ENCODE results near the gene SALL2. TPM values are rescaled to one million over a fixed set of nuclear protein-coding genes. Genes with fewer than 3 reads are reported as not detected.

Gene SALL2
- total and polyA plus RNA-seq, 10 of the 15 experiments (the other 5 are each of a cell fraction or from before 2014, with no cell fraction given), result 1.6 to 6.2 (median 2.1) TPM

DNA sequence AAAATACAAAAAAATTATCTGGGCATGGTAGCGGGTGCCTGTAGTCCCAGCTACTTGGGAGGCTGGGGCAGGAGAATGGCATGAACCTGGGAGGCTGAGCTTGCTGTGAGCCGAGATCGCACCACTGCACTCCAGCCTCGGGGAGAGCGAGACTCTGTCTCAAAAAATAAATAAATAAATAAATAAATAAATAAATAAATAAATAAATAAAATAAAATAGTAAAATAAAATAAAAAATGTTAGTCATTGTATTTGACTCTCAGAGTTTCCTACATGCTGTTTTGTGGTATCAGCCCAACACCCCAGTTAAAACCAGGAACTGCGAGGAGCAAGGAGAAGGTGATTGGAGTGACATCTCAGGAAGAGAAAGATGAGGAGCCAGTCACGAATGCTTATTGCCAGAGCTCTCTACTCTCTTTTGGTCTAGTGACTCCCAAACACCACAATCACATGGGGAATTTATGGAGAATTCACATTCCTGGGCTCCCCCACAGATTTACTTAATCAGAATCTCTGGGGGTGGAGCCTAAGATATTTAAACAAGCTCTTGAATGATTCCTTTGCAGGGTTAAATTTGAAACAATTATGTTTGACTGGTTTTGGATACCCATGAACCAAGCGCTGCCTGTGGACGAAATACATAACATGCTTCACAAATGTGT lies 15.4 kb upstream of the SALL2 start:
- no peaks in the 10 kb centered on the region for H3K79me2 ChIP-seq (ENCODE audit: control insufficient read depth, insufficient read depth, low read length)
- no peak overlapping the region for H2AFZ ChIP-seq (ENCODE audit: control insufficient read depth, low read depth, low read length)
- TF ChIP-seq ZNF217 (IDR thresholded peaks at IDR 0.05) (no peak), CREM (IDR thresholded peaks at IDR 0.05; ENCODE audit: low read depth) (no peak), ZSCAN29 (IDR thresholded peaks at IDR 0.05) (no peak), MTA2 (IDR thresholded peaks at IDR 0.05; ENCODE audit: low read depth) (no peak)
- no peaks in the 10 kb centered on the region for H4K20me1 ChIP-seq (ENCODE audit: control insufficient read depth, insufficient read depth)
- H3K4me1 ChIP-seq (ENCODE audit: control insufficient read depth, insufficient read depth, low read length), result no peaks in the 10 kb centered on the region
- no TSS peak for BruUV-seq (replicated peaks)
- H3K27ac ChIP-seq (ENCODE audit: control insufficient read depth, insufficient read depth), result no peak overlapping the region
- 66% methylated on average over 9 of the region's 9 CpGs for WGBS (ENCODE audit: insufficient coverage, insufficient replicate concordance, low lambda C conversion rate, missing lambda C conversion rate)
- no peaks in the 10 kb centered on the region for H3K36me3 ChIP-seq (ENCODE audit: control insufficient read depth in 2 of 2, insufficient read depth in 2 of 2, low read length in 1 of 2)
- ChIA-PET RAD21 (ENCODE audit: unreplicated experiment) (interaction anchor here (1.2 to 1.3 kb wide), 2 partner anchors 15 to 42 kb away, joined by 3 to 4 read pairs; no protein-coding TSS in a partner anchor), CTCF (interaction anchor here (0.7 to 2.6 kb wide), 2 partner anchors 29 to 43 kb away, joined by 3 to 16 read pairs; no protein-coding TSS in a partner anchor), SMC1A (ENCODE audit: uncharacterized antibody, unreplicated experiment) (interaction anchor here (1.1 kb wide), 1 partner anchor 27 kb away, joined by 3 read pairs; no protein-coding TSS in a partner anchor), POLR2A (no interaction called here)
- ATAC-seq (no peak), FAIRE-seq (no peak), DNase-seq (ENCODE audit: low read depth, low spot score) (no peak)
- in situ Hi-C loops (cut with MboI), result no loop called here
- H3K9ac ChIP-seq (ENCODE audit: control insufficient read depth, insufficient read depth, low read length), result no peak overlapping the region
- H3K4me2 ChIP-seq (ENCODE audit: control insufficient read depth, insufficient read depth), result no peak overlapping the region
- H3K4me3 ChIP-seq, result no peak overlapping the region
- intact Hi-C loops (cut with micrococcal nuclease; ENCODE audit: unreplicated experiment), result no loop called here
- peaks cover 2% of the 10 kb centered on the region in 2 experiments for H3K27me3 ChIP-seq (replicated peaks in 1 of 2; ENCODE audit: control insufficient read depth in 2 of 2, insufficient read depth in 2 of 2, low read length in 1 of 2)
- H3K9me3 ChIP-seq (replicated peaks; ENCODE audit: control insufficient read depth, insufficient read depth, low read length), result no peaks in the 10 kb centered on the region

DNA sequence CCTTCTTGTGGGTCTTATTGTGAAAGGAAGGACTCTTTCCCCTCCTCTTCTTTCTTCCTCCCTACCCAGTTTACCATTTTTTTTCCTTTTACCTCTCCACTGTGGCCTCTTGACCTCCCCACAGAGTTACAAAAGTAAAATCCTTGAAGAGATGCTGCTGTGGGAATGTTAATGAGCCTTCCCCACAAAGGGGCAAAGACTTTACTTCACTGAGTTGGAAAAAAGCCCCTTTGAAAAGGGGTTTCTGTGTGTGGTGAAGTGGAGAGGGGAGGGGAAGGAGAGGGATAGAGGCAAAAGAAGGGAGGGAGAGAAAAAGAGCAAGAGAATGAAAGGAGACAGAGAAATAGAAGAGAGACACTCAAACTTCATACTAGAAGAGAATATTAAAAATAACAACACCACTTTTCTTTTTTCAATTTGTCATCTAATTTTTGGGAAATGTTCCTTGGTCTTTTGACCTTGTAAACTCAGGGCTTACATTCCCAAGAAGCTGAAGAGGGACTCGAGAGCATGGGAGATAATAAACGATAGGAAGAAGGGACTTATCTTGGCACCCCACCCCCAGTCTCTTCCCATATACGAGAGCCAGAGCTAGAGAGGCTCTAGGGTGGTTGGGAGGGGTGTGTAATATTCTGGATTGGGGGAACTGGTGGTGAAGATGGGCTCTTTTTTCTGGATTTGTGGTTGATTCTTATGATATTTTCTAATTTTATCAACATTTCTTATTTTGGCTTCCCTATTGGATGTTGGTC lies 13.2 kb upstream of the SALL2 start:
- Histone ChIP-seq H3K4me2 (ENCODE audit: control insufficient read depth, insufficient read depth) (no peak overlapping the region), H3K79me2 (ENCODE audit: control insufficient read depth, insufficient read depth, low read length) (no peaks in the 10 kb centered on the region), H3K4me3 (no peak overlapping the region), H3K27me3 (replicated peaks in 1 of 2; ENCODE audit: control insufficient read depth in 2 of 2, insufficient read depth in 2 of 2, low read length in 1 of 2) (peaks cover 5 to 7% of the 10 kb centered on the region in 2 experiments), H3K9ac (ENCODE audit: control insufficient read depth, insufficient read depth, low read length) (no peak overlapping the region), H3K4me1 (ENCODE audit: control insufficient read depth, insufficient read depth, low read length) (no peaks in the 10 kb centered on the region), H3K9me3 (replicated peaks; ENCODE audit: control insufficient read depth, insufficient read depth, low read length) (no peaks in the 10 kb centered on the region), H3K36me3 (ENCODE audit: control insufficient read depth in 2 of 2, insufficient read depth in 2 of 2, low read length in 1 of 2) (no peaks in the 10 kb centered on the region), H3K27ac (ENCODE audit: control insufficient read depth, insufficient read depth) (no peak overlapping the region), H4K20me1 (ENCODE audit: control insufficient read depth, insufficient read depth) (no peaks in the 10 kb centered on the region), H2AFZ (ENCODE audit: control insufficient read depth, low read depth, low read length) (no peak overlapping the region)
- WGBS (ENCODE audit: insufficient coverage, insufficient replicate concordance, low lambda C conversion rate, missing lambda C conversion rate), result 0% methylated on average over 3 of the region's 3 CpGs
- in situ Hi-C loops (cut with MboI), result no loop called here
- CTCF ChIA-PET, result interaction anchor here (0.8 to 1.9 kb wide), 3 partner anchors 17 to 51 kb away, joined by 3 to 11 read pairs (median 3); no protein-coding TSS in a partner anchor
- POLR2A ChIA-PET, result interaction anchor here (1.2 kb wide), 1 partner anchor 35 kb away, joined by 3 read pairs; no protein-coding TSS in a partner anchor
- intact Hi-C loops (cut with micrococcal nuclease; ENCODE audit: unreplicated experiment), result no loop called here
- DNase-seq (ENCODE audit: low read depth, low spot score) (no peak), ATAC-seq (no peak), FAIRE-seq (no peak)
- SMC1A ChIA-PET (ENCODE audit: uncharacterized antibody, unreplicated experiment), result interaction anchor here (1.2 to 2.8 kb wide), 2 partner anchors 12 to 41 kb away, joined by 5 to 10 read pairs; partner anchors contain the start of gene SALL2
- RAD21 ChIA-PET (ENCODE audit: unreplicated experiment), result no interaction called here
- BruUV-seq (replicated peaks), result no TSS peak
- TF ChIP-seq, protein P1, sequence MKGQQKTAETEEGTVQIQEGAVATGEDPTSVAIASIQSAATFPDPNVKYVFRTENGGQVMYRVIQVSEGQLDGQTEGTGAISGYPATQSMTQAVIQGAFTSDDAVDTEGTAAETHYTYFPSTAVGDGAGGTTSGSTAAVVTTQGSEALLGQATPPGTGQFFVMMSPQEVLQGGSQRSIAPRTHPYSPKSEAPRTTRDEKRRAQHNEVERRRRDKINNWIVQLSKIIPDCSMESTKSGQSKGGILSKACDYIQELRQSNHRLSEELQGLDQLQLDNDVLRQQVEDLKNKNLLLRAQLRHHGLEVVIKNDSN (IDR thresholded peaks at IDR 0.05; ENCODE audit: borderline replicate concordance, extremely low read length, insufficient read depth, low read depth, low read length), result no peak
- TF ChIP-seq, protein P2, sequence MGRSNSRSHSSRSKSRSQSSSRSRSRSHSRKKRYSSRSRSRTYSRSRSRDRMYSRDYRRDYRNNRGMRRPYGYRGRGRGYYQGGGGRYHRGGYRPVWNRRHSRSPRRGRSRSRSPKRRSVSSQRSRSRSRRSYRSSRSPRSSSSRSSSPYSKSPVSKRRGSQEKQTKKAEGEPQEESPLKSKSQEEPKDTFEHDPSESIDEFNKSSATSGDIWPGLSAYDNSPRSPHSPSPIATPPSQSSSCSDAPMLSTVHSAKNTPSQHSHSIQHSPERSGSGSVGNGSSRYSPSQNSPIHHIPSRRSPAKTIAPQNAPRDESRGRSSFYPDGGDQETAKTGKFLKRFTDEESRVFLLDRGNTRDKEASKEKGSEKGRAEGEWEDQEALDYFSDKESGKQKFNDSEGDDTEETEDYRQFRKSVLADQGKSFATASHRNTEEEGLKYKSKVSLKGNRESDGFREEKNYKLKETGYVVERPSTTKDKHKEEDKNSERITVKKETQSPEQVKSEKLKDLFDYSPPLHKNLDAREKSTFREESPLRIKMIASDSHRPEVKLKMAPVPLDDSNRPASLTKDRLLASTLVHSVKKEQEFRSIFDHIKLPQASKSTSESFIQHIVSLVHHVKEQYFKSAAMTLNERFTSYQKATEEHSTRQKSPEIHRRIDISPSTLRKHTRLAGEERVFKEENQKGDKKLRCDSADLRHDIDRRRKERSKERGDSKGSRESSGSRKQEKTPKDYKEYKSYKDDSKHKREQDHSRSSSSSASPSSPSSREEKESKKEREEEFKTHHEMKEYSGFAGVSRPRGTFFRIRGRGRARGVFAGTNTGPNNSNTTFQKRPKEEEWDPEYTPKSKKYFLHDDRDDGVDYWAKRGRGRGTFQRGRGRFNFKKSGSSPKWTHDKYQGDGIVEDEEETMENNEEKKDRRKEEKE (IDR thresholded peaks at IDR 0.05), result no peak
- TF ChIP-seq EZH2 (IDR thresholded peaks at IDR 0.05; ENCODE audit: borderline replicate concordance, control insufficient read depth, low read depth, low read length), result no peak
- TF ChIP-seq PML (IDR thresholded peaks at IDR 0.05; ENCODE audit: low read length), result no peak
- TF ChIP-seq BCL11A (IDR thresholded peaks at IDR 0.05; ENCODE audit: low read depth, low read length), result no peak

Data from GM12878 (cell line).